Calu3 (cell line): Measurements from ENCODE around the gene LRRC8E. TPM values are rescaled to one million over a fixed set of nuclear protein-coding genes. Genes with fewer than 3 reads are reported as not detected.

Experiments used
- BruUV-seq: library from RNA; stranded (reverse); fragments of 400-500 nt; replicated peaks from 2 replicates; lab custom pipeline; 2021; lab: Mats Ljungman, UMichigan
- CTCF ChIA-PET: fragments of 300-600 bp; sonication (Branson Sonifier 250); formaldehyde crosslinking; loops from one replicate; lab custom pipeline; 2022; ENCODE audit warnings: antibody characterized with exemption; lab: Charles Lee
- DNase-seq: peaks from one replicate; pipeline ENCODE4 v3.0.0; 2022
- H3K27ac Mint-ChIP-seq: one replicate; pipeline ENCODE4 v1.8.0; 2022; ENCODE audit warnings: mixed read lengths; ENCODE audit not compliant: unreplicated experiment
- H3K27me3 Mint-ChIP-seq: one replicate; pipeline ENCODE4 v1.8.0; 2022; ENCODE audit warnings: mixed read lengths; ENCODE audit not compliant: unreplicated experiment
- H3K36me3 Mint-ChIP-seq: one replicate; pipeline ENCODE4 v1.8.0; 2022; ENCODE audit warnings: mild to moderate bottlenecking, moderate library complexity, mixed read lengths; ENCODE audit not compliant: insufficient read depth, unreplicated experiment
- H3K4me1 Mint-ChIP-seq: one replicate; pipeline ENCODE4 v1.8.0; 2022; ENCODE audit warnings: mild to moderate bottlenecking, low read depth, mixed read lengths; ENCODE audit not compliant: unreplicated experiment
- H3K4me3 Mint-ChIP-seq: one replicate; pipeline ENCODE4 v1.8.0; 2022; ENCODE audit warnings: mild to moderate bottlenecking, low read depth, moderate library complexity, mixed read lengths; ENCODE audit not compliant: unreplicated experiment
- H3K9me3 Mint-ChIP-seq: one replicate; pipeline ENCODE4 v1.8.0; 2022; ENCODE audit warnings: low read depth, mixed read lengths; ENCODE audit not compliant: unreplicated experiment
- intact Hi-C: fragments of 100-400 bp; cut with micrococcal nuclease; formaldehyde crosslinking; loops from one replicate; pipeline ENCODE4 v1.10.0; 2022; ENCODE audit not compliant: unreplicated experiment
- total RNA-seq: library from RNA; stranded (reverse); gene quantifications from 2 replicates; pipeline ENCODE4 v1.2.3, GENCODE V29; 2022
- TF ChIP-seq, protein P1 (sequence below): fragments of 200-600 bp; IDR thresholded peaks from one replicate; pipeline ENCODE4 v1.8.0; 2022; ENCODE audit warnings: antibody characterized with exemption; ENCODE audit not compliant: unreplicated experiment

The LRRC8E gene
- total RNA-seq, 1 experiment from 2014 or later, result 8.0 TPM

DNA sequence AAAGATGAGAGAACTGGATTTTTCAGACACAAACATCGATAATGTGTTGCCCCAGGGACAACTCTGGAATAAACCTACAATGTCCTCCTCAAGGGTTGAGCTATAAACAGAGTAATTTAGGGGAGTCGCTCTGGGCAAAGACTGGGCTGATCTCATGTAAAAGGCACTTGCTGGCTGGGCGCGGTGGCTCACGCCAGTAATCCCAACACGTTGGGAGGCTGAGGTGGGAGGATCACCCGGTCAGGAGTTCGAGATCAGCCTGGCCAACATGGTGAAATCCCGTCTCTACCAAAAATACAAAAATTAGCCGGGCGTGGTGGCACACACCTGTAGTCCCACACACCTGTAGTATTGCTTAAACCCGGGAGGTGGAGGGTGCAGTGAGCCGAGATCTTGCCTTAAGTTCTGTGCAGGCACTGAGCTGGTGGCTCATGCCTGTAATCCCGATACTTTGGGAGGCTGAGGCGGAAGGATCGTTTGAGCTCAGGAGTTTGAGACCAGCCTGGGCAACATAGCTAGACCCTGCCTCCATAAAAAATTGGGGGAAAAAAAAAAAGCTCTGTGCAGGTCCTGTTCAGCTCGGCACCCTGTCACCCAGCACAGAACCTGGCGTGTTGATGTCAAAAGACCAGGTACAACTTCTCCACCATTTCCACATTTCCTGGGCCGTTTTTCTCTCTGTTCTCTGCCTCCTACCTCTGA is 53.7 kb downstream of the LRRC8E start:
- TF ChIP-seq, protein P1, sequence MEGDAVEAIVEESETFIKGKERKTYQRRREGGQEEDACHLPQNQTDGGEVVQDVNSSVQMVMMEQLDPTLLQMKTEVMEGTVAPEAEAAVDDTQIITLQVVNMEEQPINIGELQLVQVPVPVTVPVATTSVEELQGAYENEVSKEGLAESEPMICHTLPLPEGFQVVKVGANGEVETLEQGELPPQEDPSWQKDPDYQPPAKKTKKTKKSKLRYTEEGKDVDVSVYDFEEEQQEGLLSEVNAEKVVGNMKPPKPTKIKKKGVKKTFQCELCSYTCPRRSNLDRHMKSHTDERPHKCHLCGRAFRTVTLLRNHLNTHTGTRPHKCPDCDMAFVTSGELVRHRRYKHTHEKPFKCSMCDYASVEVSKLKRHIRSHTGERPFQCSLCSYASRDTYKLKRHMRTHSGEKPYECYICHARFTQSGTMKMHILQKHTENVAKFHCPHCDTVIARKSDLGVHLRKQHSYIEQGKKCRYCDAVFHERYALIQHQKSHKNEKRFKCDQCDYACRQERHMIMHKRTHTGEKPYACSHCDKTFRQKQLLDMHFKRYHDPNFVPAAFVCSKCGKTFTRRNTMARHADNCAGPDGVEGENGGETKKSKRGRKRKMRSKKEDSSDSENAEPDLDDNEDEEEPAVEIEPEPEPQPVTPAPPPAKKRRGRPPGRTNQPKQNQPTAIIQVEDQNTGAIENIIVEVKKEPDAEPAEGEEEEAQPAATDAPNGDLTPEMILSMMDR, result no peak
- H3K27me3 Mint-ChIP-seq, result no peaks in the 10 kb centered on the region
- peak overlapping the region; percentile 91 for H3K4me3 Mint-ChIP-seq
- intact Hi-C loops, result no loop called here
- H3K9me3 Mint-ChIP-seq, result no peaks in the 10 kb centered on the region
- peak overlapping the region; percentile 93 for H3K27ac Mint-ChIP-seq
- no TSS peak for BruUV-seq
- H3K36me3 Mint-ChIP-seq, result peaks cover 38% of the 10 kb centered on the region
- peaks cover 20% of the 10 kb centered on the region for H3K4me1 Mint-ChIP-seq
- DNase-seq, result no peak
- CTCF ChIA-PET, result interaction anchor here (0.6 kb wide), 1 partner anchor 227 kb away, joined by 3 read pairs; no protein-coding TSS in a partner anchor

DNA sequence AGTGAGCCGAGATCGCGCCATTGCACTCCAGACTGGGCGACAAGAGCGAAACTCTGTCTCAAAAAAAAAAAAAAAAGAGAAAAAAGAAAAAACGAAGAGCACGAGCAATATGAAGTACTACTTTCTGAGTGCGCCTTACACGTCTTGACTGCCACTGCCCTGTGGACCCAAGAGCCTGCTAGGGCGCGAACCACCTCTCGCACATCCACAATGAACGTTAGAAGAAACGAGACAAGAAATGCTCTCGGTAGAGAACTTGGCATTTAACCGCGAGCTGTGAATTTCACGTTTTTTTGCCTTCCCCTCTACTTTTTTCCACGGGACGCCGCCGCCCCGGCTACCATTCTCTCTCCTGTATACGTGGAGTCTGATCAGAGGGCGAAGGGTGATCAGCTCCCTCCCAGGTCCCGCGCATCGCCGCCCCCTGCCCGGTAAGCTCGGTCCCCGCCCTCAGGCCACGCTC is 54.7 kb downstream of the LRRC8E start:
- no peaks in the 10 kb centered on the region for H3K27me3 Mint-ChIP-seq
- TF ChIP-seq, protein P1, result no peak
- no TSS peak for BruUV-seq
- DNase-seq, result no peak
- H3K9me3 Mint-ChIP-seq, result no peaks in the 10 kb centered on the region
- peak overlapping the region; percentile 91 for H3K4me3 Mint-ChIP-seq
- H3K36me3 Mint-ChIP-seq, result peaks cover 38% of the 10 kb centered on the region
- H3K27ac Mint-ChIP-seq, result peak overlapping the region; percentile 93
- H3K4me1 Mint-ChIP-seq, result peaks cover 20% of the 10 kb centered on the region
- CTCF ChIA-PET, result interaction anchor here (0.5 to 2.4 kb wide), 10 partner anchors 14 to 1884 kb away, joined by 3 to 13 read pairs (median 4); partner anchors contain the start of genes SNAPC2 and TRAPPC5
- intact Hi-C loops, result no loop called here

DNA sequence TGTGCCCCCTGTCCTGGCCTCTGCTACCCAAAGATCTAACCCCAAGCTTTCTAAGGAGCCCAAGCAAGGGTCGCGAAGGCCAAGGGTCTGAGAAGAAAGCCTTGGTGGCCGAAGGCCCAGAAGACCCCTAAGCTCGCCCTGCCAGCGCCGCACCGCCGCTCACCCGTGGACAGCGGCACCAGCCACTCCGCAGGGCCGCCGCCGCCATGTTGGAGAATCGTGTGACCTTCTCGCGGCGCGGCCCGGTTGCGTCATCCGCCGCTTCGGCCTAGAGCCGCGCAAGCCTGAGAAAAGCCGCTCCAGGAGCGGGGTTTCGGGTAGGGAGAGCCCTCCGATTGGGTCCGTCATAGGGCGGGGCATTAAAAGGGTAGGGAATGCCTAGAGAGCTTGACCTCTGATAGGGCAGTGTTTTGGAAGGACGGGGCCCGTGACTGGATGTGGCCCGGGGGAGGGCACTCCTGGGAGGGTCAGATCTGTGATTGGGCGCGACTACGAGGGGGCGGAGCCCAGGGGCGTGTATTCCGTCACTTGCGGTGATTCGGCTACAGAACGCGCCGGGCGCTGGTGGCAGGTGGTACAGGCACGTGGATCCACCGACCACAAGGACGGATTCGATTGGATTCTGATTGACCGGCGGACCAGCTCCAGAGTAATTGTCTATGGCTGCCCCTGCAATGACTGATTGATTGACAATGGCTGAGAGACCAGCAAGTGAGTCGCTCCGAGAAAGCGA is 55.3 kb downstream of the LRRC8E start, which contains the start of gene TIMM44:
TSS of gene TIMM44 (minus strand) at position 223 of the 733 bp plus-strand sequence. CDS start at position 208, 15 bp downstream.
- H3K27ac Mint-ChIP-seq, result peak within 1 kb of the TSS; percentile 93
- H3K36me3 Mint-ChIP-seq, result peaks cover 38% of the 10 kb centered on the region
- no peaks in the 10 kb centered on the region for H3K27me3 Mint-ChIP-seq
- peak; percentile 97 for DNase-seq
- CTCF ChIA-PET, result interaction anchor here (0.5 to 2.4 kb wide), 14 partner anchors 14 to 1884 kb away, joined by 3 to 13 read pairs (median 4); partner anchors contain the start of genes SNAPC2 and TRAPPC5
- no TSS peak for BruUV-seq
- no peaks in the 10 kb centered on the region for H3K9me3 Mint-ChIP-seq
- H3K4me3 Mint-ChIP-seq, result peak within 1 kb of the TSS; percentile 91
- H3K4me1 Mint-ChIP-seq, result peaks cover 20% of the 10 kb centered on the region
- intact Hi-C loops, result loop anchor here (2.0 kb wide), 1 partner anchor 309 kb away; no protein-coding TSS in a partner anchor
- TF ChIP-seq, protein P1, result no peak

DNA sequence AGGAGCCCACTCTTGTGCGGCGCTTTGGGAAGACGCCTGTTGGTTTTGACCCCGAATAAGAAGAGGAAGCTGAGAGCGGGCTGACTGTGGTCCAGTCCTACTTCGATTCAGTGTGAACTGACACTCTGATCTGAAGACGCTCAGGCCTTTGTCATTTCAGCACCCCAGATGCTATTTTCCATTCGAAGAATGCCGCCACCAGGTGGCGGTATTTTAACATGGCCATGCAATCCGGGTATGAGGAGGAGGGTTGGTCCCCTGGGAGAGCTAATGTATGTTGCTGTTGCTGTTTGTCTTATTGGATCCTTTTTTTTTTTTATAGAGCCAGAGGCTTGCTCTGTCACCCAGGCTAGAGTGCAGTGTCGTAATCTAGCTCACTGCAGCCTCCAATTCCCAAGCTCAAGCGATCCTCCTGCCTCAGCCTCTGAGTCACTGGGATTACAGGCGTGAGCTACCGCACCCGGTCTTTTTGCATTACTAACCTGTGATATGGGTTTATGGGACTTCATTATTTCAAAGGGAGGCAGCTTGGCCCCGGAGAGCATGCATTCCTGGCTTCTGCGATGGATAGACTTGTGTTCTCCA is 56.0 kb downstream of the LRRC8E start:
- intact Hi-C loops, result loop anchor here (2.0 kb wide), 1 partner anchor 309 kb away; no protein-coding TSS in a partner anchor
- DNase-seq, result peak; percentile 74
- Mint-ChIP-seq H3K9me3 (no peaks in the 10 kb centered on the region), H3K4me1 (peaks cover 20% of the 10 kb centered on the region), H3K27me3 (no peaks in the 10 kb centered on the region), H3K27ac (peak overlapping the region; percentile 93), H3K4me3 (peak overlapping the region; percentile 91), H3K36me3 (peaks cover 38% of the 10 kb centered on the region)
- TSS peak; percentile 92 for BruUV-seq
- TF ChIP-seq, protein P1, result peak; percentile 70
- CTCF ChIA-PET, result interaction anchor here (0.5 to 2.4 kb wide), 13 partner anchors 13 to 307 kb away, joined by 3 to 13 read pairs (median 4); partner anchors contain the start of gene SNAPC2
